Measurements from ENCODE around the gene ANK3. TPM values are rescaled to one million over a fixed set of nuclear protein-coding genes. Genes with fewer than 3 reads are reported as not detected.

ANK3 gene
- total RNA-seq, 6 experiments from 2014 or later, result 7.8 to 25.7 (median 16.6) TPM

GRCh38 chr10:60396766-60397165, 7.1 kb upstream of the ANK3 start:
- TF ChIP-seq POLR2A (IDR thresholded peaks at IDR 0.05) (no peak), CTCF (IDR thresholded peaks at IDR 0.05) (no peak)
- WGBS (ENCODE audit: insufficient coverage, low coverage, low lambda C conversion rate, missing lambda C conversion rate), result 91% methylated on average over 3 of the region's 3 CpGs
- Histone ChIP-seq H3K36me3 (no peaks in the 10 kb centered on the region), H3K4me3 (no peak overlapping the region), H3K27ac (no peak overlapping the region), H3K27me3 (no peaks in the 10 kb centered on the region), H3K9me3 (no peaks in the 10 kb centered on the region), H3K4me1 (no peaks in the 10 kb centered on the region)
- intact Hi-C loops (cut with DNase I), result no loop called here
- no peak for DNase-seq
- ATAC-seq, result no peak

GRCh38 chr10:60395711-60396110, 6.0 kb upstream of the ANK3 start:
- H3K36me3 ChIP-seq, result no peaks in the 10 kb centered on the region
- TF ChIP-seq POLR2A (IDR thresholded peaks at IDR 0.05) (no peak), CTCF (IDR thresholded peaks at IDR 0.05) (no peak)
- no peaks in the 10 kb centered on the region for H3K9me3 ChIP-seq
- H3K4me3 ChIP-seq, result no peak overlapping the region
- intact Hi-C loops (cut with DNase I), result no loop called here
- no peaks in the 10 kb centered on the region for H3K27me3 ChIP-seq
- H3K4me1 ChIP-seq, result no peaks in the 10 kb centered on the region
- ATAC-seq (no peak), DNase-seq (no peak)
- 92% methylated on average over 7 of the region's 7 CpGs for WGBS (ENCODE audit: insufficient coverage, low coverage, low lambda C conversion rate, missing lambda C conversion rate)
- no peak overlapping the region for H3K27ac ChIP-seq

GRCh38 chr10:60394446-60394845, 4.8 kb upstream of the ANK3 start:
- intact Hi-C loops (cut with DNase I), result no loop called here
- ATAC-seq, result no peak
- no peak overlapping the region for H3K4me3 ChIP-seq
- no peak for DNase-seq
- 53% methylated on average over 2 of the region's 2 CpGs for WGBS (ENCODE audit: insufficient coverage, low coverage, low lambda C conversion rate, missing lambda C conversion rate)
- H3K4me1 ChIP-seq, result no peaks in the 10 kb centered on the region
- H3K36me3 ChIP-seq, result no peaks in the 10 kb centered on the region
- H3K9me3 ChIP-seq, result no peaks in the 10 kb centered on the region
- no peak overlapping the region for H3K27ac ChIP-seq
- TF ChIP-seq CTCF (IDR thresholded peaks at IDR 0.05), result no peak
- no peak for TF ChIP-seq POLR2A (IDR thresholded peaks at IDR 0.05)
- H3K27me3 ChIP-seq, result no peaks in the 10 kb centered on the region

- no peak for ATAC-seq
Measured at GRCh38 chr10:60390224-60390626, 550 bp upstream of the ANK3 start.

More at GRCh38 chr10:60390224-60390626, 550 bp upstream of the ANK3 start:
- Histone ChIP-seq H3K27ac (no peak overlapping the region), H3K4me1 (no peaks in the 10 kb centered on the region), H3K9me3 (no peaks in the 10 kb centered on the region), H3K36me3 (no peaks in the 10 kb centered on the region), H3K4me3 (no peak overlapping the region), H3K27me3 (no peaks in the 10 kb centered on the region)
- WGBS (ENCODE audit: insufficient coverage, low coverage, low lambda C conversion rate, missing lambda C conversion rate), result 79% methylated on average over 3 of the region's 3 CpGs
- DNase-seq, result no peak
- TF ChIP-seq CTCF (IDR thresholded peaks at IDR 0.05) (no peak), POLR2A (IDR thresholded peaks at IDR 0.05) (no peak)
- intact Hi-C loops (cut with DNase I), result no loop called here
